Measurements from ENCODE around the gene PREX1. TPM values are rescaled to one million over a fixed set of nuclear protein-coding genes. Genes with fewer than 3 reads are reported as not detected.
A peak's percentile ranks its signal among the peaks of the same experiment; 100 is the strongest.
"Not testable (repeated sequence)": the region's sequence is repeated elsewhere in the genome, so short reads cannot be mapped to it uniquely, and the experiment has no call there.

PREX1 gene, protein sequence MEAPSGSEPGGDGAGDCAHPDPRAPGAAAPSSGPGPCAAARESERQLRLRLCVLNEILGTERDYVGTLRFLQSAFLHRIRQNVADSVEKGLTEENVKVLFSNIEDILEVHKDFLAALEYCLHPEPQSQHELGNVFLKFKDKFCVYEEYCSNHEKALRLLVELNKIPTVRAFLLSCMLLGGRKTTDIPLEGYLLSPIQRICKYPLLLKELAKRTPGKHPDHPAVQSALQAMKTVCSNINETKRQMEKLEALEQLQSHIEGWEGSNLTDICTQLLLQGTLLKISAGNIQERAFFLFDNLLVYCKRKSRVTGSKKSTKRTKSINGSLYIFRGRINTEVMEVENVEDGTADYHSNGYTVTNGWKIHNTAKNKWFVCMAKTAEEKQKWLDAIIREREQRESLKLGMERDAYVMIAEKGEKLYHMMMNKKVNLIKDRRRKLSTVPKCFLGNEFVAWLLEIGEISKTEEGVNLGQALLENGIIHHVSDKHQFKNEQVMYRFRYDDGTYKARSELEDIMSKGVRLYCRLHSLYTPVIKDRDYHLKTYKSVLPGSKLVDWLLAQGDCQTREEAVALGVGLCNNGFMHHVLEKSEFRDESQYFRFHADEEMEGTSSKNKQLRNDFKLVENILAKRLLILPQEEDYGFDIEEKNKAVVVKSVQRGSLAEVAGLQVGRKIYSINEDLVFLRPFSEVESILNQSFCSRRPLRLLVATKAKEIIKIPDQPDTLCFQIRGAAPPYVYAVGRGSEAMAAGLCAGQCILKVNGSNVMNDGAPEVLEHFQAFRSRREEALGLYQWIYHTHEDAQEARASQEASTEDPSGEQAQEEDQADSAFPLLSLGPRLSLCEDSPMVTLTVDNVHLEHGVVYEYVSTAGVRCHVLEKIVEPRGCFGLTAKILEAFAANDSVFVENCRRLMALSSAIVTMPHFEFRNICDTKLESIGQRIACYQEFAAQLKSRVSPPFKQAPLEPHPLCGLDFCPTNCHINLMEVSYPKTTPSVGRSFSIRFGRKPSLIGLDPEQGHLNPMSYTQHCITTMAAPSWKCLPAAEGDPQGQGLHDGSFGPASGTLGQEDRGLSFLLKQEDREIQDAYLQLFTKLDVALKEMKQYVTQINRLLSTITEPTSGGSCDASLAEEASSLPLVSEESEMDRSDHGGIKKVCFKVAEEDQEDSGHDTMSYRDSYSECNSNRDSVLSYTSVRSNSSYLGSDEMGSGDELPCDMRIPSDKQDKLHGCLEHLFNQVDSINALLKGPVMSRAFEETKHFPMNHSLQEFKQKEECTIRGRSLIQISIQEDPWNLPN (N-terminal part only)
- 44.0 TPM for total RNA-seq
- long read RNA-seq, partial matches to known transcripts, result 25 of 35 reads
- long read RNA-seq, other reads (novel, unspliced or antisense), result 10 of 35 reads

DNA sequence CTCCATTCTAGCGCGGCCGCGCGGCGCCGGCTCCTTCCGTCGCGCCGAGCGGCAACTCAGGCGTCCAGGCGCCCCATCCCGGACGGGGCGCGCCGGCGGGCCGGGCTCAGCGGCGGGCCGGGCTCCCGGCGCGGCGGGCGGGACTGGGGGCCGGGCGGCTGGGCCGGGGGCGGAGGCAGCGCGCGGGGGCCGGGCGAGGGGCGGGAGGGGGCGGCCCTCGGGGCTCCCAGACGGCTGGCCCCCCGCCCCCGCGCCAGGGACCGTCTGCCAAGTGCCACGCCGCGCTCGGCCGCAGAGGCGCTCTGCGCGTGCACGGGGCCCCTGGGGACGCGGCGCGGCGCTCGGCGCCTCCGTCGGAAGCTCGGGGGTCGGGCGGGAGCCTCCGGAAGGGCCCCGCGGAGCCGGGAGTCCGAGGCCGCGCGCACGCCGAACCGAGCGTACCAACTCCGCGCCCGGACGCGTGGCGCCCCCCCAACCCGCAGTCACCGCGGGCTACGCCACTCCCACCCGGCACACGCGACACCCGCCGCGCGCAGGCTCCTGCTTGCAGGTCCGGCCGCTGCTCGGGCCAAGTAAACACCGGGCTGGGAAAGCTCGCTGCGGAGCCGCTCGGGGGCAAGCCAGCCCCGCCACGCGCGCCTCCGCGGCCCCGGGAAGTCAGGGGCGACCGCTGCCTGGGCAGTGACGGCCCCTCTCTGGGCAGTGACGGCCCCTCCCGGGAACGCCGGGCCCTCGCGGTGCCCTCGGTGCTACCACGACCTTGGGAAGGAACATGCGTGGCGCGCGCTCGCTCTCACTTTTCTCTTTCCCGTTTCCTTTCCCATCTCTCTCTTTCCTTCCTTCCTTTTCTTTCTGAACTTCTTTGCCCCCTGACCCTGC, at the start of gene PREX1:
PREX1 (minus strand) TSS at position 145 of the 879 bp plus-strand sequence; CDS start at position 6, 139 bp downstream.
- DNase-seq (ENCODE audit: low spot score), result peak; percentile 94

DNA sequence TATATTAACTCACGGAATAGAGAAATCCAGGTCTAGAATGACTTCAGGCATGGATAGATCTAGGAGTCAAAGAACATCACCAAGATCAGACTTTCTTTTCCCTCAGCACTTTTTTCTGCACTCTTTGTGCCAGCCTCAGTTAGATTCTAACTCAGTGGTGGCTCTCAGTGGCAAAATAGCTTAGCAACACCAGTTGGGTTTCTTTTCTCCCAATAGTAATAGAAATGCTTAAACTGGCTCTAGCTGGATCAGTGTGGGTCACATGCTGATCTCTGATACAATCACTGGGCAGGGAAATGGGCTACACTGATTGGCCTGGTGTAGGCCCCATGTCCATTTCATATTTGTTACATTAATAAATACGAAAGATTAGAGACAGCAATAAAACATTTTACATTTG, 49.5 kb upstream of the PREX1 start:
- DNase-seq (ENCODE audit: low spot score), result no peak

DNA sequence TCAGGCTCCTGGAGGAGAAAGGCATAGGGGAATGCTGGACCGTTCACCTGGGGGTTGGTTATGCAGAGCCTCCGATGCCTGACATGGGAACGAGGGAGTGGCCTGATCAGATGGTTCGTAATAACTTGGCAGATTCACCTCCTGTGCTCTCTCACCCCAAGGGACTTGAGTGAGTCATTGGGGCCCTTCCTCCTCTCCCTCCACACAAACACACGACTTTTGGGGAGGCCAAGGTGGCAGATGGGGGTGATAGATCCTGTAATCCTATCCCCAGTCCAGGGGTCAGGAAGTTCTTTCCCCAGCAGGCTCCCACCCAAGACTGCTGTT, 48.1 kb upstream of the PREX1 start:
- no peak for DNase-seq (ENCODE audit: low spot score)

DNA sequence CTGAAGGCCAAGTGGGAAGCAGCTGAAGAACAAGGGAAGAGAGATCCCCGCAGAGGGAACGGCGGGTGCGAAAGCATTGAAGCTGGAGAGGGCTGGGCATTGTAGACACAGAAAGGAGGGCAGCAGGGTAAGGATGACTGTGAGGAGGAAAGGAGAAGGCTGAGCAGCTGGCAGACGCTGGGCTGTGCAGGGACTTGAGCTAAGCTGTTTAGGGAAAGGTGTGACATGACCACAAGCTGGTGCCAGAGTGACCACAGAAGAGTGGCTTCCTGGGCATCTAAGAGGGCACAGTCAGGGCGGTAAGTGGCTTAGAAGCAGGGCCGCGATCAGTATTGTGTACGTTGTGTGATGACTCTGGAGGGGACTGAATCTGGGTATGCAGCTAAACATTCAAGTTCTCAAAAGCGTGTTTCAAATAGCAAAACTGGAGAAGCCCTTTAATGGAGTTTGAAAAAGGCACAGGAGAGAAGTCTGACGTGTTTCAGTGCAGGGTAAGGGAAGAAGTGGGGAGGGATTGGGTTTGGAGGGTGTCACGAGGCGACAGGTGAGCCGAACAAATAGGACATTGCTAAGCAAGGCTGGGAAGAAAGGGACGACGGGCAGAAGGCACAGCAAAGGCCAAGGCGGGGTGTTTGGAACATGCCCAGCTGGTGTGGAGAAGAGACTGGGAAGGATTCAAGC, 47.6 kb upstream of the PREX1 start:
- no peak for DNase-seq (ENCODE audit: low spot score)

DNA sequence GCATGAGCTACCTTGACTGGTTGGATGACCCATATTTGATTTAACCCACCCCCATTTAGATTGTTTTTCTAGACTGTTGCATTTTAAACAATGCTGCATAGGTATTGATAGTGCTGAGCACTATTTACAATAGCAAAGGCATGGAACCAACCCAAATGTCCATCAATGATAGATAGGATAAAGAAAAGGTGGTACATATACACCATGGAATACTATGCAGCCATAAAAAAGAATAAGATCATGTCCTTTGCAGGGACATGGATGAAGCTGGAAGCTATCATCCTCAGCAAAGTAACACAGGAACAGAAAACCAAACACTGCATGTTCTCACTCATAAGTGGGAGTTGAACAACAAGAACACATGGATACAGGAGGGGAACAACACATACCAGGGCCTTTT, 41.6 kb upstream of the PREX1 start:
- DNase-seq (ENCODE audit: low spot score), result not testable (repeated sequence)

DNA sequence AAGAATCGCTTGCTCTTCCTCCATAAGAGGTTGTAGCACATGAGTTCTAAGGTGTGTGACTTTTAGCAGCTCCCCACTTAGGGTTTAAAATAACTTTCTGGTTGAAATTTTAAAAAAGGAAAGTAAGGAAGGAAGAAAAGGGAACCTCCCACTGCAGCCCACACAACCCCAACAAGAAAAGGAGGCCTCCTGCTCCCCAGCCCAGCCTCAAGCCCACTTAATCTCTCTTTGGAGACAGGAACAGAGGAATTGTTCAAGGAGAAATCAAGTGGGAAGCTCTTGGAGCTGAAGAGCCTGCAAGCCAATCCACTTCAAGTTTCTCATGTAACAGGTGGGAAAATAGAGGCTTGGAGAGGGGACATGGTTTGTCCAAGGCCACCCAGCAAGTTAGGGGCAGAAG, 39.1 kb upstream of the PREX1 start:
- no peak for DNase-seq (ENCODE audit: low spot score)

DNA sequence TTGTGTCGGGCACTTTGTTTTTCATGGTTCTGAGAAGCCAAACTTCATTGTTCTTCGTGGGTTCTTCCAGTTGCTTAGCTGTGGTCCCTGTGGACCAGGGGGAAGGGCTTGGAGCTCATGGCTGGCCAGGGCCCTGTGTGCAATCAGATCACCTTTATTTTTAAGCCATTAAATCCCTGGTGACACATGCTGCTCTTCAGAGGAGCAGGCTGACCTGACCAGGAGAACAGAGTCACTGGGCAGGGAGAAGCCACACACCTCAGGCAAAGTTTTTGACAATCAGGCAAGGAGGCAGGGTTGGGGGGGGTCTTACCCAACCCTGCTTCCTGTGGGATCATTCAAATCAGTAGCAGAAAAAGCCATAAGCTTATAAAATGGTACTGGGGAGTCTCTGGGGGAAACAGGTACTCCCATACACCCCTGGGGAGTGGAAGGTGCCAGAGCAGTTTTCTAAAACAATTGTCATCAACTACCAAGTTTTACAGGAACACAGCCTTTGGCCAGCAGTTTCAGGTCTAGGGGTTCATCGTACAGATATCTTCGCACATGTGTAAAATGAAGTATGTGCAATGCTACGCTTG, 37.0 kb upstream of the PREX1 start:
- DNase-seq (ENCODE audit: low spot score), result no peak

DNA sequence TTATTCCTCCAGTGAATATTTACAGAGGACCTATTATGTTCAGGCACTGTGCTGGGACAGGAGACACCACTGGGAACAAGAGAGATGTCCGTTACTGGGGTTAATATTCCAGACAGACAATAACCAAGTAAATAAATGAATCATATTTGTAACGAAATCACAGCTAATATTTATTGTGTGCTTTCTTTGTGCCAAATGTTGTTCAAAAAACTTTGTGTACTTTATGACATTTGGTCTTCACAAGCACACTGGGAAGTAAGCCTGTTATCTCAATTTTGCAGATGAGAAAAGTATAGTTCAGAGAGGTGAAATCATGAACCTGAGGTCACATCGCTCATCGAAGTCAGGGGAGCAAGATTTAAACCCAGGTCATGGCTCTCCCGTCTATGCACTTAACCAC, 36.5 kb upstream of the PREX1 start:
- DNase-seq (ENCODE audit: low spot score), result no peak

DNA sequence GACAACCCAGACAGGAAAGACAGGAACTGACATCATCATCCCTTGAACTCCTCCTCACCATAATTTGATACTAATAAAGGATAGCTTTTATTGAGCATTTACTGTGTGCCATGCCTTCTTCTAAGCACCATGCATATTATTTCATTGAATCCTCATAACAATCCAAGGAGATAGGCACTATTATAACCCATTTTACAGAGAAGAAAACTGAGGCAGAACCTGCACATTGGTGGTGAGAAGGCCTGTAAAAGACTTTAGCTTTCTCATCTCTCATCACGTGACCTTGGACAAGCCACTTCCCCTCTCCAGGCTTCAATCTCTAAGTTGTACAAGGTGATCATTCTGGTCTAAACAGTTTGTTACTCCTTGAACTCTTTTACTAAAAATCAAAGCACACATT, 34.5 kb upstream of the PREX1 start:
- no peak for DNase-seq (ENCODE audit: low spot score)

DNA sequence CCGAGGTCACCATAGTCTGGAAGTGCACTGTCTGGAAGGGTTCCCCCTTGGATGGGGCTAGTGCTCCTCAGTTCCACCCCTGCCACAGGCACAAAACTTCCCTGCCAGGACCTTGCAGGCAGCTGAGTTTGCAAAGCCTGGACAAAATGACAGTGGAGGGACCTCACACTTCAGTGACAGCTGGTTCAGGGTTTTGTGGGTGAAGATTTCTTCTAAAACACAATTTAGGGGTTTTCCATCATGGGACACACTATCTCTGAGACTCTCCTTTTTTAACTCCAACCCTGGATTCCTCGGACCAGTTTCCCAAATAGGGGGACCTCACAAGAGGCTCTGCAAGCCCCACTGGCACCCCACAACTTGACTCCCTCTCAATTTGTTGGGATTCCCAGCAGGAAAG, 33.6 kb upstream of the PREX1 start:
- no peak for DNase-seq (ENCODE audit: low spot score)

DNA sequence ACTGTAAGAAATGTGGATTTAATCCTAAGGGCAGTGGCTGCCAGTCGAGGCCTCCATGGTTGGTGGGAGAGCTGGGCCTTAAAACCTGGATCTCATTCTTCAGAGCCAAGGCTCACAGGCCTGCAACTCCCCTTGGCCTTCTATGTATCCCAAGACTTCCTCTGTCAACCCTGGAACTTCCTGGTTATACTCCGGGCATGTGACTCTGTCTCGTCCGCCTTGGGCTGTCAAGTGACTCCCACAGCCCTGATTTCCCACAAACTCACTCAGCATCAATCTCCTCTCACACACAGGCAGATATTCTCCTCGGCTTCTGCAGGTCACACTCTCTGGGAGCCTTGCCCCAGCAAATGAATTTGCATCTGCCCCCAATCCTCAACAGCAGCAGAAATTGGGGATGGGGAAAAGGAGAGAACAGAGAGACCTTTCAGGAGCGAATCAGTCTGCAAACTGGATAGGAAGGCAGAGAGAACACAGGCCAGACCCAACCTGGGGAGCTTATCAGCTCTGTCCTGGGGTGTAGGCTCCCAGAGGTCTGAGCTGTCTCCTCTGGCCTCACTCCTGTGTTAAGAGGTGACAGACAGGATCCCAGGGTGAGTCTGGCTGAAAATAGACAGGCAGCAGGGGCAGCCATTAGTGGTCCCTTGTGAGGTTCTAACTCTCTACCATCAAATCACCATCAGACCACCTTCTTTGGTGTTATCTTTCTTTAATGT, 30.4 kb upstream of the PREX1 start:
- DNase-seq (ENCODE audit: low spot score), result no peak

DNA sequence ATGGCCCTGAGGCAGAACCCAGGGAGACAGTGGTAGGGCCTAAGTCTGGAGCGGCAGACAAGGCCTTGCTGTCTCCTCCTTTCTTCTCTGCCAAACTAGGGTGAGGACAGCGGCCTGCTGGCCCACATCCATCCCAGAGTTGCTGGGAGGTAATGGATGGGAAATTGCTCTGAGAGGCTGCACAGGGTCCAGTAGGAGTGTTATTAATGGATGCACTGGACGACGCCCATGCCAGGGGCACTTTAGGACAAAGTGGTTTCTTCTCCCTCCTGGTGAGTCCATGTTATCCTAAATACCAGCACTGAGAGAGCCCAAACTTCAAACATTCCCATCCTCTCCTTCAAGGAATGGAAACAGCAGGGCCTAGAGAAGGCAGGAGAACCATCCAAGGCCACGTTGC, 28.3 kb upstream of the PREX1 start:
- DNase-seq (ENCODE audit: low spot score), result no peak

DNA sequence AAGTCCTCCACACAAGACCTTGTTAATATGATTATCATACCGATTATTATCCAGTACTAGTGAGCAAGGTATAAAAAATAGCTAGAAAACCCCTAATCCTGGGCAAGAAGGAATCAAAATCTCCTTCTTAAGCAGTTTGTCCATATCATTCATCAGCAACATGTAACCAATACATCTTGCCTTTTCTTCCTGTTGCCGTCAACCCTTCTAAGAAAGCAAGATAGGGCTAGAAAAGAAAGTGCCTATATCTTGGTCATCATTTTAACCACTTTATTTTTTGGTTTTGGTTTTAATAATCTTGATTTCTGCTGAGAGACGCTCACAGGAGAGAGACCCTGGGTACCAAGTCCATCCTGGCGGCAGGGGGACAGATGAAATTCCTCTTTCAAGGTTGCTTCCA, 27.2 kb upstream of the PREX1 start:
- DNase-seq (ENCODE audit: low spot score), result no peak

DNA sequence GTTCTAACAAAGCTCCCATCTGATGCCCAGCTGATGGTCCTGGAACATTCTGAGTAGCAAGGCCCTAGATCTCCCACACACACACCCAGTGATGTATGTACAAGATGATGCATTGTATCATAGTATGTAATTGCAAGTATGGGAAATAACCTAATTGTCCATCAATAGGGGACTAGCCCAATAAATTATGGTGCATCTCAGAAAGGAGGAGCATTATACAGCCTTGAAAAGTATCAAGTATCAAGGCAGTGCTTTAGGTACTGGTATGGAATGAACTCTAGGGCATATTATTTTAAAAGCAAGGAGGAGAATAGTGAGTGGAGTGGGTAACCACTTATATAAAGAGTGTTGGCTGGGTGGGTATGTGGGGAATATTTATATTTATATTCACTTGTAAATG, 24.8 kb upstream of the PREX1 start:
- no peak for DNase-seq (ENCODE audit: low spot score)

DNA sequence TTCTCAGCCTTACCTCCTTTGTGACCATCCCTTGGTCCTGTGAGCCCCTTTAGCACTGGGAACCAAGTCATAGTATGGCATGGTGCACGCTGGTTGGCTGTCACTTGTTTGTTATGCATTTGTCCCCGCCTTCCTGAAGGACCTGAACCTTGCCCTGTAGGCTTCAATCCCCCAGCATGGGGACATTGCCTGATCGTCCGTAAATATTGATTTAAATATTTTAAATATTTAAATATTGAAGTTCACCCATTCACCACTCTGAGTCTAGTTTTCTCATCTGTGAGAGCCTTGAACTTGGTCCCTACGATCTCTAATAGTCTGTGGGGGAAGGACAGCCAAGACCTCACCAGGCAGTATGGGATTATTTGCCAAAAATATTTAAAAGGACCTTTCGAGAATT, 23.8 kb upstream of the PREX1 start:
- no peak for DNase-seq (ENCODE audit: low spot score)

DNA sequence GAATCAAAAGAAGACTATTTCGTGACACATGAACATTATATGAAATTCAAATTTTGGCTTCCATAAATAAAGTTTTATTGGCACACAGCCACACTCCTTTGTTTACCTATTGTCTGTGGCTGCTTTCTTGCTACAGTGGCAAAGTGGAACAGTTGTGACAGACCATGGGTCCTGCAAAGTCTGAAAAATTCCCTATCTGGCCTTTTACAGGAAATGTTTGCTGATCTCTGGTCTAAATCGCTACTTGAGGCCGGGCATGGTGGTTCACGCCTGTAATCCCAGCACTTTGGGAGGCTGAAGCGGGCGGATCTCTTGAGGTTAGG, 23.1 kb upstream of the PREX1 start:
- no peak for DNase-seq (ENCODE audit: low spot score)

DNA sequence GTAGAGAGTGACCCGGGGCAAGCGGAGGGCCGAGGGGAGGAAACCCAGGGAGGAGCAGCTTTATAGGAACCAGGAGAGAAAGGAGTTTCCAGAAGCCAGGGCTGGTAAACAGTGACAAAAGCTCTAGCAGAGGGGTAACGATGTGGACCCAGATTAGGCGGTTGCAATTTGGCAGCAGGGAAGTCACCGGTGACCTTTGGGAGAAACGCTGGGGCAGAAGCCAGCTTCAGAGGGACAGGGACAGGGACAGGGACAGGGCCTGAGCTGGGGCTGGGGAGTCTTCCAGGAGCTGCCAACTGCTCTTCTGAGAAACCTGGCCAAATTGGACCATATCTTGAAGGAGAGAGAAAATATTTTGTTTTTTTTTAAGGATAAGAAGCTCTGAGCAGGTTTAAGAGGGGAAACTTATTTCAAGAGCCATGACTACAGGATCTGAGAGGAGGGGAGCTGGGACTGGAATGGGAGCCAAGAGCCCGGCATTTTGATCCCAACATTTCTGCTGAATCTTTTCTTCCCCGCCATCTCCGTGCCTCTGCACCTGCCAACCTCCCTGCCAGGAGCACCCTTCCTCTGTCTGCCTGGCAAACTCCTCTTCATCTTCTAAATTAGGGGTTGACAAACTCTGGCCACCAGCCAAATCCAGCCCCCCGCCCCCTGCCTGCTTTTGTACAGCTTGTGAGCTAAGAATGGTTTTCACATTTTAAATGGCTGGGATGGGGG, 22.6 kb upstream of the PREX1 start:
- no peak for DNase-seq (ENCODE audit: low spot score)

DNA sequence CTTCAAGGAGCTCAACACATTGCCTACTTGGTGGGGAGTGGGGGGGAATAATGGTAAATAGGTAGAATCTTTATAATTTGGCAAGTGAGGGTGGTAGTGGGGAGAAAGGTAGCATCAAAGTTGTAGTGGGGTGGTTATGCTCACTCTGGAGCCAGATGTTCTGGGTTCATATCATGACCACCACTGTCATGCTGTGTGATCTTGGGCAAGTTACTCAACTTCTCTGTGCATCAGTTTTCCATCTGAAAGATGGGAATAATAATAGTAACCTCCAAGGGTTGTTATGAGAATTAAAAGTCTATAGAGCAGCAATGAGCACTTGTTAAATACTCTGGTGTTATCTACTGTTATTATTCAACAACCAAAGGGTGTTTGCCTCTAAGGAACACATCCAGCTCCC, 22.0 kb upstream of the PREX1 start:
- no peak for DNase-seq (ENCODE audit: low spot score)
